HG03280 (cell line): ENCODE measurements around the gene MVB12B.

Experiments used
- ATAC-seq: cut with Tn5 transposase; IDR thresholded peaks from one replicate; pipeline ENCODE4 v1.9.1; 2021; ENCODE audit warnings: mild to moderate bottlenecking, moderate library complexity; ENCODE audit not compliant: unreplicated experiment

Gene MVB12B

GRCh38 chr9:126514037-126514821 lies 187.6 kb downstream of the MVB12B start:
- no peak for ATAC-seq

GRCh38 chr9:126515001-126515872 lies 188.6 kb downstream of the MVB12B start:
- ATAC-seq: no peak

GRCh38 chr9:126515873-126516505 lies 189.4 kb downstream of the MVB12B start:
- no peak for ATAC-seq

- no peak for ATAC-seq
These were observed 189.9 kb downstream of the MVB12B start for GRCh38 chr9:126516561-126516935.

GRCh38 chr9:126516936-126517832 lies 190.6 kb downstream of the MVB12B start:
- no peak for ATAC-seq

- no peak for ATAC-seq
These were observed 191.3 kb downstream of the MVB12B start for GRCh38 chr9:126517833-126518356.

GRCh38 chr9:126518763-126519162 lies 192.1 kb downstream of the MVB12B start:
- no peak for ATAC-seq

GRCh38 chr9:126519660-126520420 lies 193.2 kb downstream of the MVB12B start:
- ATAC-seq: no peak

GRCh38 chr9:126520453-126520852 lies 193.8 kb downstream of the MVB12B start:
- no peak for ATAC-seq

GRCh38 chr9:126521089-126521488 lies 194.5 kb downstream of the MVB12B start:
- no peak for ATAC-seq

GRCh38 chr9:126521551-126521950 lies 194.9 kb downstream of the MVB12B start:
- ATAC-seq: no peak

- no peak for ATAC-seq
These were observed 195.5 kb downstream of the MVB12B start for GRCh38 chr9:126521976-126522590.

- no peak for ATAC-seq
These were observed 196.2 kb downstream of the MVB12B start for GRCh38 chr9:126522612-126523356.

- no peak for ATAC-seq
These were observed 197.0 kb downstream of the MVB12B start for GRCh38 chr9:126523611-126524111.

- no peak for ATAC-seq
These were observed 197.9 kb downstream of the MVB12B start for GRCh38 chr9:126524353-126525077.

- ATAC-seq: no peak
These were observed 199.8 kb downstream of the MVB12B start for GRCh38 chr9:126526218-126527108.
